HEK293 (cell line): Measurements from ENCODE around the gene L3HYPDH.

Source experiments
- CTCF ChIA-PET: fragments of 350-600 bp; formaldehyde crosslinking; extraction: SDS; loops from one replicate; lab custom pipeline; 2021; ENCODE audit warnings: antibody characterized with exemption; lab: Yijun Ruan, JAX
- POLR2A ChIA-PET: fragments of 300-600 bp; formaldehyde crosslinking; extraction: SDS; loops from one replicate; lab custom pipeline; 2020; ENCODE audit warnings: antibody characterized with exemption, inconsistent platforms; lab: Yijun Ruan, JAX
- H3K27ac ChIP-seq: fragments of 200-500 bp; sonication (Bioruptor generic); 2 replicates; pipeline ENCODE4 v1.5.1; 2014; ENCODE audit warnings: low read depth, low read length, control low read depth, inconsistent platforms; ENCODE audit errors: extremely low read depth
- H3K36me3 ChIP-seq, 2 experiments: fragments of 200-500 bp in 1 of 2; sonication (Bioruptor generic) in 1 of 2; 1 replicate in 1 of 2; 2 replicates in 1 of 2; pipeline ENCODE4 v1.5.1; 2014 to 2017; ENCODE audit warnings: inconsistent platforms in 2 of 2, low read length in 2 of 2; ENCODE audit not compliant: control insufficient read depth in 2 of 2, insufficient read depth in 1 of 2
- H3K4me1 ChIP-seq: fragments of 200-500 bp; sonication (Bioruptor generic); 2 replicates; pipeline ENCODE4 v1.5.1; 2014; ENCODE audit warnings: mild to moderate bottlenecking, low read length, inconsistent platforms; ENCODE audit not compliant: control insufficient read depth, insufficient read depth
- H3K4me3 ChIP-seq: 2 replicates; pipeline ENCODE4 v1.5.1; 2011; ENCODE audit warnings: low read depth, mild to moderate bottlenecking, control low read depth, low read length, moderate library complexity
- H3K9me3 ChIP-seq: fragments of 200-500 bp; sonication (Bioruptor generic); 2 replicates; pipeline ENCODE4 v1.5.1; 2014; ENCODE audit warnings: low read depth, low read length, inconsistent platforms; ENCODE audit not compliant: control insufficient read depth, insufficient read depth
- CTCF ChIP-seq: fragments of 450-650 bp; formaldehyde crosslinking; IDR thresholded peaks from 2 replicates; pipeline ENCODE4 v1.5.1; 2016; ENCODE audit warnings: missing biosample characterization, missing genetic modification characterization
- ELK4 ChIP-seq: IDR thresholded peaks from 2 replicates; pipeline ENCODE4 v1.6.1; 2011; ENCODE audit warnings: mild to moderate bottlenecking, low read depth, low read length, borderline replicate concordance
- HIC1 ChIP-seq: fragments of 450-650 bp; formaldehyde crosslinking; IDR thresholded peaks from 2 replicates; pipeline ENCODE4 v1.5.1; 2016; ENCODE audit warnings: missing biosample characterization, missing genetic modification characterization
- HOXD13 ChIP-seq: sonication (generic); formaldehyde crosslinking; IDR thresholded peaks from 2 replicates; pipeline ENCODE4 v1.8.0; 2022; ENCODE audit warnings: missing genetic modification reagents, borderline replicate concordance
- ZBTB8A ChIP-seq: fragments of 450-650 bp; formaldehyde crosslinking; IDR thresholded peaks from 2 replicates; pipeline ENCODE4 v1.5.1; 2016; ENCODE audit warnings: missing biosample characterization, missing genetic modification characterization
- ZFP41 ChIP-seq: fragments of 450-650 bp; formaldehyde crosslinking; IDR thresholded peaks from 2 replicates; pipeline ENCODE4 v1.5.1; 2016; ENCODE audit warnings: missing biosample characterization, missing genetic modification characterization, borderline replicate concordance
- ZNF121 ChIP-seq: fragments of 450-650 bp; formaldehyde crosslinking; IDR thresholded peaks from 2 replicates; pipeline ENCODE4 v1.5.1; 2016; ENCODE audit warnings: missing biosample characterization, missing genetic modification characterization
- ZNF221 ChIP-seq: fragments of 450-650 bp; formaldehyde crosslinking; IDR thresholded peaks from 2 replicates; pipeline ENCODE4 v1.5.1; 2017; ENCODE audit warnings: missing biosample characterization, missing genetic modification characterization, borderline replicate concordance
- ZNF266 ChIP-seq: fragments of 450-650 bp; formaldehyde crosslinking; IDR thresholded peaks from 2 replicates; pipeline ENCODE4 v1.5.1; 2016; ENCODE audit warnings: missing biosample characterization, missing genetic modification characterization, low read depth
- ZNF335 ChIP-seq: fragments of 450-650 bp; formaldehyde crosslinking; conservative IDR thresholded peaks from 2 replicates; pipeline ENCODE4 v1.5.1; 2016; ENCODE audit warnings: missing biosample characterization, missing genetic modification characterization
- ZNF341 ChIP-seq: fragments of 450-650 bp; formaldehyde crosslinking; IDR thresholded peaks from 2 replicates; pipeline ENCODE4; 2016; ENCODE audit warnings: low read depth, missing biosample characterization, missing genetic modification characterization
- ZNF473 ChIP-seq: fragments of 450-650 bp; formaldehyde crosslinking; IDR thresholded peaks from 2 replicates; pipeline ENCODE4 v1.5.1; 2017; ENCODE audit warnings: missing biosample characterization, missing genetic modification characterization
- ZNF514 ChIP-seq: fragments of 450-650 bp; formaldehyde crosslinking; IDR thresholded peaks from 2 replicates; pipeline ENCODE4 v1.5.1; 2016; ENCODE audit warnings: missing biosample characterization, missing genetic modification characterization
- ZNF521 ChIP-seq: fragments of 450-650 bp; formaldehyde crosslinking; IDR thresholded peaks from 2 replicates; pipeline ENCODE4 v1.5.1; 2017; ENCODE audit warnings: missing biosample characterization, mild to moderate bottlenecking, missing genetic modification characterization
- ZNF658 ChIP-seq: fragments of 450-650 bp; formaldehyde crosslinking; IDR thresholded peaks from 2 replicates; pipeline ENCODE4; 2016; ENCODE audit warnings: missing biosample characterization, missing genetic modification characterization
- ZNF791 ChIP-seq: fragments of 450-650 bp; formaldehyde crosslinking; IDR thresholded peaks from 2 replicates; pipeline ENCODE4 v1.5.1; 2016; ENCODE audit warnings: missing biosample characterization, missing genetic modification characterization

Gene L3HYPDH

GRCh38 chr14:59510001-59510400 is 25.8 kb upstream of the L3HYPDH start:
- Histone ChIP-seq H3K9me3 (no peaks in the 10 kb centered on the region), H3K36me3 (no peaks in the 10 kb centered on the region), H3K4me1 (no peaks in the 10 kb centered on the region; the same call in 1 of the 2 replicates), H3K27ac (no peak overlapping the region), H3K4me3 (no peak overlapping the region)
- TF ChIP-seq CTCF (no peak), ZNF521 (tag by site-specific recombination) (no peak), ZNF121 (no peak), HOXD13 (CRISPR knock-in tag) (no peak), ELK4 (no peak), ZNF221 (no peak), ZNF791 (tag by site-specific recombination) (no peak), ZBTB8A (no peak), ZNF473 (no peak), ZNF658 (tag by site-specific recombination) (no peak), HIC1 (no peak), ZNF341 (tag by site-specific recombination) (no peak)
- CTCF ChIA-PET, result interaction anchor here (0.6 to 6.9 kb wide), 6 partner anchors 11 to 386 kb away, joined by 3 to 208 read pairs (median 4); partner anchors contain the start of gene CCDC175
- POLR2A ChIA-PET, result no interaction called here

DNA sequence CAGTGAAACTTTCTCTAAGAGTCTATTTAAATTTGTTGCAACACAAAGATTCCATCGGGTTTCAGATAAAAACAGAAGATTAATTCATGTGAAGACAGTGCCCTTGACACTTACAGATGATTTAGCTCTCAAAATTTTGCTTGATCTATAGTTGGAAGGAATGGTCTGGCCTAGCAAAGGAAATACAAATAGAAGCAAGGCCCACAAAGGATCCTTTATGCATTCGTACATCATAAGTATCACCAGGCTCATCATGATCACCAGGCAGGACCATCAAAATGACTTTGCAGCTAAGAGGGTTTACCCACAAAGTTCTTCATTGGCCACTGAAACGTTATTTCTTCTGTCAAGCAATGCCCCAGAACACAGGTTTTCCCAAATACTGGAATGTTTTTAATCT is 24.9 kb upstream of the L3HYPDH start:
- CTCF ChIA-PET, result interaction anchor here (1.0 to 6.9 kb wide), 4 partner anchors 10 to 389 kb away, joined by 3 to 208 read pairs (median 30); partner anchors contain the start of gene CCDC175
- H3K36me3 ChIP-seq, result peaks cover 0 to 5% of the 10 kb centered on the region in 2 experiments; a peak in 2 of 3 replicates
- TF ChIP-seq ZFP41 (tag by site-specific recombination), result no peak
- TF ChIP-seq, all 188 proteins: peak for 0
- Histone ChIP-seq H3K27ac (no peak overlapping the region), H3K4me1 (no peaks in the 10 kb centered on the region; the same call in 1 of the 2 replicates), H3K9me3 (no peaks in the 10 kb centered on the region), H3K4me3 (no peak overlapping the region)
- POLR2A ChIA-PET, result no interaction called here

- Histone ChIP-seq H3K27ac (no peak overlapping the region), H3K4me1 (no peaks in the 10 kb centered on the region; the same call in 1 of the 2 replicates), H3K9me3 (no peaks in the 10 kb centered on the region), H3K4me3 (no peak overlapping the region), H3K36me3 (peaks cover 0 to 13% of the 10 kb centered on the region in 2 experiments; a peak in 2 of 3 replicates)
- TF ChIP-seq ZNF266 (tag by site-specific recombination), result no peak
- no peak for TF ChIP-seq ZNF514
- no peak for TF ChIP-seq ZNF335 (tag by site-specific recombination)
- POLR2A ChIA-PET, result interaction anchor here (0.7 to 1.3 kb wide), 4 partner anchors 24 to 412 kb away, joined by 3 to 7 read pairs (median 6); partner anchors contain the start of genes CCDC175 and LRRC9
- CTCF ChIA-PET, result interaction anchor here (0.6 to 6.9 kb wide), 31 partner anchors 10 to 1077 kb away, joined by 3 to 208 read pairs (median 4); partner anchors contain the start of genes CCDC175 and LRRC9
Measured at GRCh38 chr14:59507752-59508103, 23.5 kb upstream of the L3HYPDH start.
